DMS 273 treated with DMSO at 0.1 percent for 48 hours (cell line): ENCODE measurements around the gene PWWP2B.

Experiments used
- DNase-seq: peaks from one replicate; lab custom pipeline; 2025; lab: John Stamatoyannopoulos, UW

The PWWP2B gene

GRCh38 chr10:132408367-132408781, 11.4 kb downstream of the PWWP2B start:
- no peak for DNase-seq

DNA sequence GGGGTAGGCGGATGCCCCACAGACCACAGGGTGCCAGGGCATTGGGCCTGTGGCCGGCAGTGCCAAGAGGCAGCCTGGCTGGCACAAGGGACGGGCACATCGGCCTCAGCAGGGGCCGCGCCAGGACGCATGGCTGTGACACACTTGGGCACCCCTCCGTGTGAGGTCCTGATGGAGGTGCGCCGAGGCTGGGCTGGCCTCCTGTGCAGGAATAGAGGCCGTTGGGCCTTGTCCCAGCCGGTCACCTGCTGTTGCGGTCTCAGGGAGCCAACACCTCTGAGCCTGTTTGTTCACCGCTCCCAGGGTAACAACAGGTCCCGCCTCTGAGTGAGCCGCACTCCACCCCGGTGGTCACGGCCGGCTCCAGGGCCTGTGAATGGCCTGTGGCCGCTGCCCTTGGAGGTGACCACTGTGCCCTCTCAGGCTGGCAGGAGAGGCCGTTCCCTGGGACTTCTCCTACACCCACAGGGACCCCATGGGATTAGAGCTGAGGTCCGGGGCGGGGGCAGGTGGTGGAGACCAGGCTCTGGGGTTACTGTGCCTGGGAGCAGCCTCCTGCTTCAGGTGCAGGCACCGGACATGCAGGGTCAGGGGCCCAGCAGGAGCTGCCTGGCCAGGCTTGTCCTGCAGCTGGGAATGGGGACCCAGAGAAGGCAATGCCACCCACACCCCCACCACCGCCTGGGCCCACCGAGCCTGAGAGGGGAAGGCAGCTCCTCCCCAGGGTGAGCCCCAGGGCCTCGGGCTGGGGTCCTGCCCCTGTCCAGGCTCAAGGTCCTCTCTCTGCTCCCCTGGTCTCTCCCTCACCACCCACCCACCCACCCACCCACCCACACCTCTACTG, 12.0 kb downstream of the PWWP2B start:
- no peak for DNase-seq

GRCh38 chr10:132409667-132410028, 12.6 kb downstream of the PWWP2B start:
- no peak for DNase-seq

- no peak for DNase-seq
These were observed 13.2 kb downstream of the PWWP2B start for GRCh38 chr10:132410056-132410778.

DNA sequence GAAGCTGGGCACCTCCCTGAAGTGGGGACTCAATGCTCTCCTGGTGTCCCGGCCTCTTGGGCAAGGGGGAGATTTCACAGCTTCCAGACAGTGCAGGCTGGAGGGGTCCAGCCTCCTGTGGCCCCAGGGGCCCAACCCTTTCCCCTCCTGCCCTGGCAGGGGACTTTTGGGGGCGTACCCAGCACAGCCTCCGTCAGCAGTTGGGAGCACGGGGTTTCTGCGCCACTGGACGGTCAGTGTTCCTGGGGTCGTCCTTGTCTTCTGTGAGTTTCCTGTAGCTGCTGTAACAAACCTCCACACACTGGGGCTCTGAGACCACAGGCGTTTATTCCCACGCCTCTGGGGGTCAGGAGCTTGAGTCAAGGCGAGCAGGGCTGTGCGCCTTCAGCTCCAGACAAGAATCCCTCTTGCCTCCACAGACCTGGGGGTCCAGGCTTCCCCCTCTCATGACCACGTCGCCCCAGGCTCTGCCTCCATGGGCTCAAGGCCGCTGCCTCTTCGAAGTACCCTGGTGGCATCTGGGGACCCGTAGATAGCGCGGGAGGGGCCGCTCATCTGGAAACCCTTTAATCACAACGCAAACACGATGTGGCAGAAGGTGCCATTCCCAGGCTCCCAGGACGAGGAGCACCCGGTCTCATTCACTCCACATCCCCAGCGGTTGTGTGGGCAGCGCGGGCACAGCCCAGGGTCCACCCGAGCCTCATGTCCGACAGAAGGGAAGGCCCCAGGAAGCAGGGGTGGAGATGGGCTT, 14.0 kb downstream of the PWWP2B start:
- no peak for DNase-seq

DNA sequence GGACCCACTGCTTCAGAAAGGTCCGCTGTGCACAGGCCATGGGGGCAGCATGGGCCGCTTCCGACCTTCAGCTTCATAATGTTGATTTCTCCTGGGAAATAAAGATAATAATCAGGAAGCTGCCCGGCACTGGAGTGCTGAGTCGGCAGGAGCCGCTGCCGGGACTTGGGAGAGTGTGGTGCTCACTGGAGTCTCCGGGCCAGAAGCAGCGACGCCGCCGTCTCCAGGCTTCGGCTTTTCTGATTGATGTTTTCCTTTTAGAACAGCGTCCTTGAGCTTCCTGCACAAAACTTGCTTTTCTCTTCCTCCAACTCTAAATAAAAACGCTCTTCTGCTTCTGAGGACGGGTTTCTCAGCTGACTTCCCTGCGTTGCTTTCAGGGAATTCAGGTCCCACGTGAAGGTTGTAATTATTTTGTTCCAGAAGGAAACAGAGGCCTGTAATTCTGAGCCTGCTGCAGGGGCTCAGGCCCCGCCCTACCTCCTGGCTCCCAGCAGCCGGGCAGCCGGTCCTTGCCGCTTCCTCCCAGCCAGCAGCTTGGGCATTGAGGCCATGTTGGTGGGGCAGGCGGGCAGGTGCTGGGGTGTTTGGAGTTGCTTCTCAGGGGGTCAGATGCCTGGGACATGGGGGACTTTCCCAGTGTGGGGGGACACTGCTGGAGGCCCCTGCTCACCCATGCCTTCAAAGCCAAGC, 14.7 kb downstream of the PWWP2B start:
- DNase-seq = peak; percentile 22

DNA sequence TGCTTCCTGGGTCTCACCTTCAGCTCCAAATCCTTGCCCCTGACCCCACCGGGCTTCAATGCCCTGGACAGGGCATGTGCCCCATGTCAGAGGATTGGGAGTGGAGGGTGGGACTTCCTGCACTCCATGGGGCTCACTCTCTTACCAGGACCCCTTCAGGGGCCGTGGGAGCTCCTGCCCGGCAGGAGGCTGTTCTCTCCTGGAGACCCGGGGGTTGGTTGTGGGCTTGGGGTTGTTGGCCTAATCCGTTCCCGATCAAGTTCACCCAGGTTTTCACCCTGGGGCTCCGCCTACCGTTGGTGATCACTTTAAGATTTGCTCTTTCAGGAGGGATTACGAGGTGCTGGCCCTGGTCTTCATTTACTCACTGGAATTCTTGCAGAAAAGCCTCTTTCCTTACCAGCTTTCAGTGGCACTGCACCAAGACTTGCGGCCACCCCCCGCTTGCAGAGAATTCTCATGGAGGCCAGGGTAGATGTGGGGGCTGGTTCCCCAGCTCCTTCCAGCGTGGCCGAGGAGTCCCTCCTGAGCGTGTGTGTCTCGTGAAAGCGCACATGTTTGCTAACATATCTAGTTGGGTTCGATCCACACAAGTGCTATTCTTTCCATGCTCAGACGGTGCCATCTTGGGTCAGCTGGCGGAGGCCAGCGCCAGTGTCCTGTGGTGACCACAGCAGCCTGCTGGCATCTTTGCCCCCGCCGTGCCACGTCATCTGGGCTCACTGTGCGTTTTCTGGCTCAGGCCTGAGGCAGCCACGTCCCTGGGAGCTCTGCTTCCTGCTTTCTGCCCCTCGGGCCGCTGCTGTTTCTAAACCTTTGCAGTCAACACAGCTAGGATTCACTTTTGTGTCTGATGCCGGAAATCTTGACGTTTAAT, 15.6 kb downstream of the PWWP2B start:
- no peak for DNase-seq

- DNase-seq = no peak
These were observed 16.5 kb downstream of the PWWP2B start for GRCh38 chr10:132413226-132414205.

DNA sequence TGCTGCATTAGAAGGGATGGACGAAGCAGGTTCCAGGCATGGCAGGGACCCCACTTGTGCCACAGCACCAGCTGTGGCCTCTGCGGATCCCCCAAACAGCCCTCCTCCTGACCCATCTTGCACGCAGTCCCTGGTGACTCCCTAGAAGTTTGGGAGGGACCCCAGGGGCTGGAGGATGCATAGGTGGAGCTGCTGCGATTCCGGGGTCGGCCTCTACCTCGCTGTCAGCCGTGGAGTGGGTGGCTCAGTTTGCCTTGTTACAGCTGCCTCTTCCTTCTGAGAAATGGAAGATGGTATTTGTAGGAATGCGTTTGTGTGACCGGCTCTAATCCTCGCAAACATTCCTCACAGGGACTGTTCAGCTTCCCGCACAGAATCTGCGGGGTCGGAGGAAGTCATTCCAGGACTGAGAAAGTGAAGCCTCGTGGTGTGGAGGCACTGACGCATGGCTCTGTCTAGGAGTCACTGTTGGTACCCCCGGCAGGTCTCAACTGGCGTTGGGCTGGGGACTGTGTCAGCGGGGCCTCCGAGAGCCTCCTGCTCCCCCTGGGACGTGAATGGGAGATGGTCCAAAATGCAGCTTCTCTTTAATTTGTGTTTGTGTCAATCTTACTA, 17.5 kb downstream of the PWWP2B start:
- no peak for DNase-seq

- no peak for DNase-seq
These were observed 18.3 kb downstream of the PWWP2B start for GRCh38 chr10:132415255-132415654.

- DNase-seq = no peak
These were observed 19.0 kb downstream of the PWWP2B start for GRCh38 chr10:132415956-132416355.

DNA sequence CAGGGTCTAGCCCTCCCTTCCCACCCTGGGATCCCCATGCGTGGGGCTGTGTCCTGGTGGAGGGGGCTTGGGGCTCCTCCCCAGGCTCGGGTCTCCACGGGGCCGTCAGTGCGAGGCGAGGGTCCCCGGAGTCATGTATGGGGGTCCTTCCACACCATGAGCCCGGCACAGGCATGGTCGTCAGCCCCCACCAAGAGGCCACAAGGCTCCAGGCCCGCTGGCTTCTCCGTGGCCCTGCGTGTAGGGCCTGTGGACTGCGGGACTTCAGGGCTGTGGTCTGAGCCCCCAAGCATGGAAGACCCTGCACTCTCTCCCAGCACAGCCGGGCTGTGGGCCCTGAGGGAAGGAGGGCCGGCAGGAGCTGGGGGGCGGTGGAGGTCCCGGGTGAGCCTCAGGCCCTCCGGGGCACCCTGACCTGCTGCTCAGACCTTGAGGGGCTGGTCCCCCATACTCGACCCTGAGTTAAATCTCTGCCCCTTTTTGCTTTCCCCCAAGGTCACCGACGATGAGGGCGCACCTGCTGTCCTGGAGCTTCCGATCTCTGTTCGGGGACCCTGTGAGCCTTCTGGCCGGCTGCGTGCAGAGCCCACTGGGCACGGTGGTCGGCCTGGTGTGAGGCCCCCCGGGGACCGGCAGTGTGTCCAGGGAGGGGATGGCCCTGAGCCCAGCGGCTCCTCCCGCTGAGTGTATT, 19.7 kb downstream of the PWWP2B start:
- DNase-seq = no peak

DNA sequence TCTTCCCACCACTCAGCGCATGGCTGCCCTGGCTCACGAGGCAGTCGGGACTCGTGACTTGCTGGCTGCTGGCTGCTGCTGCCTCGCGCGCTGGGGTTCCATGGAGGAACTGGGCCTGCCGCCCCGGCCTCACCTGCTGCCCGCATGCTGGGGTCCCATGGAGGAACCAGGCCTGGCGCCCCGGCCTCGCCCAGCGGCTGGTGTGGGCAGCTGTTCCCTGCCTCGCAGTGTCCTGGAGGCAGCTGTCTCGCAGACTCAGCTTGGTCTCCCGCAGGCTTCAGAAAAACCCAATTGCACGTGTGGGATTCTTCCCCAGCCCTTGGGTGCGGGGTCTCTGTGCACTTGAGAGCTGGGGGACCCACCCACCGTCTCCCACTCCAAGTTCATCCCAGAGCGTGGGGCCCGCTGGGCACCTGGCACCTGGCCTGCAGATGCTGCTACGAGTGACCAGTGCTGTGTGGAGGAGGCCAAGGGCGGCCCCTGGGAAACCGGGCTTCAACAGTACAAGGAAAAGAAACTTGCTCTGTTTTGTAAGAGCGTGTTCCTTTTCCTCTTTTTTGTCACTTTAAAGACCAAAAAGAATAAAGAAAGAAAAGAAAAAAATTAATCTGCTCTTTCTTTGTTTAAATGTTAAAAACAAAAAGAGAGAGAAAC, 20.4 kb downstream of the PWWP2B start:
- no peak for DNase-seq

DNA sequence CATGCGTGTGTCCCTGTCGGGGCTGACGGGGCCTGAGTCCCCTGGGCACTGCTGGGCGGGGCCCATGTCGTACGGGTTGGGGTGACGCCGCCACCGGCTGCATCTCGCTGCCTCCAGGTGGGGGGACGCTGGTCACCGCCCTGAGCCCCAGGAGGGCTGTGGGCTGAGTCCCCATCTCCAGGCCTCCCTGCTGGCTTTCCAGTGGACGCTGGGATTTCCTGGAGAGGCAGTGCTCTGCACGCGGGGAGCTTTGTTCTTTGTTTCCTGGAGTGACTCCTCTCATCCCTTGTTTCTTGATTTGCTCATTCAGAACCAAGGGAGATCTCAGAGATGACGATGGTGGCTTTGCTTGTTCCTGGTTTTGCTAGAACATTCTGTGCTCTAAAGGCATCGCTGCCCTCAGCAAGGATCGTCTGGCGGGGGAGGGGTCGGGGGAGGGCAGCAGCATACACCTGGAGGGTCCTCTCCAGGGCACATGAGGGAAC, 21.0 kb downstream of the PWWP2B start:
- DNase-seq = no peak

DNA sequence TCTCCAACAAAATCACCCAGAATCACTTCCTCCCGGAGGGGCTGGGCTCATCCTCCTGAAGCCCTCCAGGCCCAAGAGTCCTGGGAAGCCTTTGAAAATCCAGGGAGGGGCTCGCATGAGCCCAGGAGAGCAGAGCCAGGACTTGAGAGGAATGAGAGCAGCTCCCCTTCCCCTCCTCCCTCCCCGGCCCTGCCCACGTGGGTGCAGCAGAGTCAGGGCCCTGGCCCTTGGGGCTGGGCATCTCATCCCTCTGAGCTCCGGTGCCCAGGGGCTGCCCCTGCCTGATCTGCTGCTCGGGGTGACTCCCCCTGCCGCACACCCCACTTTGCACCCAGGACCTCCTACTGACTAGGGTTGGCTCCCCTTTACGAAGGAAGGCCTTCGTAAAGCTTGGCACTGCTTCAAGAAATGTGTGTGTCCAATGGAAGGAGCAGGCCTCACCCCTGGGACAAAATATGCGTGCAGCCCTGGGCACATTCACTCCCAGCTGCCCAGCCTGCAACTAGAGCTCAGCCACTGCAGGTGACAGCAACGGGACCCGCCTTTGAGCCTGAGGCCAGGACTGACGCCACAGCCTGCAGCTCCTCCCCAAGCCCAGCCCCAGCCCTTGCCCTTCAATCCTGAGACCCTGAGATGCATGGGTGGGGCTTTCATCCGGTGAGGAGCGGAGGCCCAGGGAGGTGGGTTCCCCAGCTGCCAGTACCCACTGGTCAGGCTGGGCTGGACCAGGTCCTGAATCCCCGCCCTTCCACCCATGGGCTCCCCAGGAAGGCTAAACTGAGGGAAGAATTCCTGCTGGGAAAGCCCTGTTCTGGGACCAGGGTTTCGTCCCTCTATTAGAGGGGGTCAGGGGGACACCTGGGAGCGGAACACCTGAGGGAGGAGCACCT, 21.8 kb downstream of the PWWP2B start:
- DNase-seq = no peak

- DNase-seq = no peak
These were observed 22.8 kb downstream of the PWWP2B start for GRCh38 chr10:132419538-132420468.
